Ovary (tissue), 9 donors: ENCODE data around the gene FOXK2. TPM values are rescaled to one million over a fixed set of nuclear protein-coding genes. Genes with fewer than 3 reads are reported as not detected.
"Not testable (repeated sequence)": the region's sequence is repeated elsewhere in the genome, so short reads cannot be mapped to it uniquely, and the experiment has no call there.

Experiments used
- DNase-seq, 5 donors: peaks; one replicate each; pipeline ENCODE4 v3.0.0-alpha.2; 2019 to 2020
- H3K27ac ChIP-seq, 2 donors: fragments of 200-600 bp; one replicate each; pipeline versions ENCODE4 v1.5.1 to v1.8.0; 2019 to 2022
- H3K27me3 ChIP-seq: fragments of 200-600 bp; one replicate; pipeline ENCODE4 v1.8.0; 2022
- H3K36me3 ChIP-seq: fragments of 200-600 bp; sonication (generic); one replicate; pipeline ENCODE4 v1.5.1; 2019
- H3K4me1 ChIP-seq: one replicate; pipeline ENCODE4 v1.8.1; 2013; ENCODE audit warnings: mild to moderate bottlenecking, moderate library complexity; ENCODE audit not compliant: insufficient read depth
- H3K4me3 ChIP-seq: fragments of 200-600 bp; sonication (generic); one replicate; pipeline ENCODE4 v1.5.1; 2017
- H3K9me3 ChIP-seq, 2 donors: fragments of 200-600 bp in 1 of 2; sonication (generic) in 1 of 2; one replicate each; pipeline versions ENCODE4 v1.5.1 to v1.8.1; 2013 to 2019; ENCODE audit warnings: mild to moderate bottlenecking in 1 of 2, moderate library complexity in 1 of 2
- CTCF ChIP-seq, 3 donors: fragments of 450-650 bp in 2 of 3; fragments of 200-600 bp in 1 of 3; IDR thresholded peaks; one replicate each; pipeline versions ENCODE4 v1.5.1 to v1.8.0; 2016 to 2022; ENCODE audit warnings: antibody characterized with exemption in 3 of 3, mild to moderate bottlenecking in 1 of 3
- EP300 ChIP-seq: sonication (generic); formaldehyde crosslinking; IDR thresholded peaks from one replicate; pipeline ENCODE4 v1.6.1; 2017; ENCODE audit warnings: antibody characterized with exemption
- POLR2A ChIP-seq: fragments of 450-650 bp; IDR thresholded peaks from one replicate; pipeline ENCODE4 v1.6.1; 2017; ENCODE audit warnings: antibody characterized with exemption, mild to moderate bottlenecking, moderate library complexity
- WGBS, 3 donors: extraction: QIAGEN DNeasy Blood & Tissue Kit in 1 of 3; methylation state at CpG; one replicate each; pipeline versions ENCODE4 v1.1.5 to v1.1.7; 2013 to 2017; 5-methylcytosine and 5-hydroxymethylcytosine counted together
- intact Hi-C, 4 donors: fragments of 100-400 bp; cut with DNase I; formaldehyde crosslinking; loops; one replicate each; pipeline versions ENCODE4 v1.11.0 to v1.15.1; 2022 to 2023
- polyA plus RNA-seq, 2 donors: library from polyadenylated mRNA; stranded (reverse); fragments of 200-250 nt in 1 of 2; fragments of 350-450 nt in 1 of 2; fragmentation: Illumina TruSeq in 1 of 2; extraction: RNeasy Lipid Tissue Mini Kit (QIAGEN cat#74804) in 1 of 2; gene quantifications; one replicate each; pipeline ENCODE4 v1.2.3, GENCODE V29; 2013 to 2014
- total RNA-seq, 7 donors: library from RNA; depleted of rRNA in 2 of 7; stranded (reverse); fragments of >200 nt in 2 of 7; fragmentation: NEBNext Ultra II Directional in 3 of 7; extraction: Animal tissue kit (Norgen Biotek cat#: 25700) in 3 of 7; gene quantifications; one replicate each; pipeline versions ENCODE4 v1.1.0 to v1.2.4, GENCODE V29; 2016 to 2023
- donor health status: DM: no; HTN: no; CAD: no; lungs with moderate emphysema.
- donor health status: DM: no; HTN: no; CAD: no.
- donor health status: Bipolar disorder and iron deficiency.
- donor health status: DM: yes; HTN: yes; CAD: no.
- donor health status: DM: no; HTN: no; CAD: no.
- donor health status: DM: yes; HTN: yes; CAD: no.

Gene FOXK2
- total and polyA plus RNA-seq, 9 donors: 19.1 to 67.6 (median 43.0) TPM

DNA sequence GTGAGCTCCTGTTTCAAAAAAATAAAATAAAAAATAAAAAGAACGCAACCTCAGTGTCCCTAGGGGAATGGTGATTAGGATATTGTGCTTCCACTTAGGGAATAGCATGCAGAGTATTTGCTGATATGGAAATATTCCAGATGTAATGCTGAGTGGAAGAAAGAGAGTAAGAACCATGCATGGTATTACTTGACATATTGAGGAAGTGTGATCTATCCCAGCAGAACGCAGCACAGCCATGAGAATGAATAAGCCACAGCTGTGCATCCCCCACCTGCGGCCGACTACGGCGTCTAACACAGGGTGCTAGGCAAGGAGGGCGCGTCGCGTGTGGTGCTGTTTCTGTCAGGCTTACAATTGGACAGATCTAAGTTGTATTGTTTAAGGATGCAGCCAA lies 49.5 kb downstream of the FOXK2 start:
- Histone ChIP-seq H3K27me3 (no peaks in the 10 kb centered on the region), H3K9me3 (no peaks in the 10 kb centered on the region), H3K4me1 (peaks cover 9% of the 10 kb centered on the region), H3K36me3 (no peaks in the 10 kb centered on the region), H3K27ac (no peak overlapping the region), H3K4me3 (no peak overlapping the region)
- intact Hi-C loops: no loop called here
- no peak for DNase-seq
- WGBS, 3 donors: 31 to 36% (median 32%) methylated on average over 10 of the region's 10 CpGs
- TF ChIP-seq CTCF (IDR thresholded peaks at IDR 0.05) (no peak), EP300 (no peak), POLR2A (no peak)

DNA sequence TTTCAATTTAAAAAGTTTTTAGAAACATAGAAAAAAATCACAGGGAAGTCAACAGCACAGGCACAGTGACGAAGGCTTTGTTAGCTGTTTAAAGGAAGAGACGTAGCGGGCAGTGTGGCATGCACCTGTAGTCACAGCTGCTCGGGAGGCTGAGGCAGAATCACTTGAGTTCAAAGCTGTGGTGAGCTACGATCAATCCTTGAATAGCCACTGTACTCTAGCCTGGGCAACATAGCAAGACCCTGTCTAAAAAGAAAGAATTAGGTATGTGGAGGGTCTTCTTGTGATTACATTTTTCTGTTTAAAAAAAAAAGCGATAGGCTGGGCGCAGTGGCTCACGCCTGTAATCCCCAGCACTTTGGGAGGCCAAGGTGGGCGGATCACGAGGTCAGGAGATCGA lies 50.1 kb downstream of the FOXK2 start:
- H3K27ac ChIP-seq: no peak overlapping the region
- no peaks in the 10 kb centered on the region for H3K9me3 ChIP-seq
- intact Hi-C loops: no loop called here
- no peaks in the 10 kb centered on the region for H3K27me3 ChIP-seq
- H3K4me1 ChIP-seq: peaks cover 9% of the 10 kb centered on the region
- DNase-seq: no peak
- no peak overlapping the region for H3K4me3 ChIP-seq
- H3K36me3 ChIP-seq: no peaks in the 10 kb centered on the region
- 77 to 95% (median 88%) methylated on average over 11 of the region's 11 CpGs for WGBS, 3 donors
- no peak for TF ChIP-seq POLR2A
- TF ChIP-seq EP300: no peak
- TF ChIP-seq CTCF (IDR thresholded peaks at IDR 0.05): no peak

DNA sequence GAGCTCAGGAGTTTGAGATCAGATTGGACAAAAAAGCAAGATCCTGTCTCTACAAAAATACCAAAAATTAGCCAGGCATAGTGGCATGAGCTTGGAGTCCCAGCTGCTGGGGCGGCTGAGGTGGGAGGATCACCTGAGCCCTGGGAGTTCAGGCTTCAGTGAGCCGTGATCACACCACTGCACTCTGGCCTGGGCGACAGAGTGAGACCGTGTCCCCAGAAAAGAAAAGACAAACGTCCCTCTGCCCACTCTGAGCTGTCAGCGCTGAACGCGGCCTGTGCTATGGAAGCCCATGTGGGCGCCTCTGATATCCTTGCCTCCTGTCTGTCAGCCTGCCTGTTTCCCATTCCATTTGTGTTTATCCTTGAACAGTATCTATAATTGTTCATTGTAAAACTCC lies 50.7 kb downstream of the FOXK2 start:
- intact Hi-C loops: no loop called here
- Histone ChIP-seq H3K9me3 (no peaks in the 10 kb centered on the region), H3K4me1 (peaks cover 9% of the 10 kb centered on the region)

GRCh38 chr17:82571855-82572254 lies 52.3 kb downstream of the FOXK2 start:
- peaks cover 6% of the 10 kb centered on the region for H3K4me1 ChIP-seq
- 86 to 91% (median 90%) methylated on average over 6 of the region's 6 CpGs for WGBS, 3 donors
- H3K27me3 ChIP-seq: no peaks in the 10 kb centered on the region
- no peak for TF ChIP-seq CTCF (IDR thresholded peaks at IDR 0.05)
- no peak for TF ChIP-seq EP300
- no peak for TF ChIP-seq POLR2A
- H3K4me3 ChIP-seq: no peak overlapping the region
- DNase-seq: no peak
- H3K9me3 ChIP-seq: no peaks in the 10 kb centered on the region
- intact Hi-C loops: no loop called here
- H3K36me3 ChIP-seq: no peaks in the 10 kb centered on the region
- no peak overlapping the region for H3K27ac ChIP-seq

More for the DNA sequence above, 50.7 kb downstream of the FOXK2 start:
- H3K27ac ChIP-seq: no peak overlapping the region
- H3K4me3 ChIP-seq: no peak overlapping the region
- H3K27me3 ChIP-seq: no peaks in the 10 kb centered on the region
- DNase-seq: no peak
- TF ChIP-seq CTCF (IDR thresholded peaks at IDR 0.05) (no peak), EP300 (no peak), POLR2A (no peak)
- no peaks in the 10 kb centered on the region for H3K36me3 ChIP-seq
- 86 to 97% (median 96%) methylated on average over 9 of the region's 9 CpGs for WGBS, 3 donors

DNA sequence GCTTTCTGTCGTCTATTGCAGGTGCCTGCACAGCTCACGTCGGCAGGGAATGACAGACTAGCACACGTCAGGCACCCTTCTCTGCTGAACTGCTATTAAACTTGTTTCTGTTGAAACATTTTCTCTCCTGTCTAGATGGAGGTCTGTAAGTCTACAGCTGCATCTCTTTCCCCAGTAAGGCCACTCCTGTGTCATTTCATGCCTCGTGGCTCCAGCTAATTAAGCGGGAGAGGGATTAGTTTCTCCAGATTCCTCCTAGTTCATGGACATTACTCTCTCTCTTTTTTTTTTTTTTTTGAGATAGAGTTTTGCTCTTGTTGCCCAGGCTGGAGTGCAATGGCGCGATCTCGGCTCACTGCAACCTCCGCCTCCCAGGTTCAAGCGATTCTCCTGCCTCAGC lies 54.5 kb downstream of the FOXK2 start:
- H3K36me3 ChIP-seq: no peaks in the 10 kb centered on the region
- no peak overlapping the region for H3K27ac ChIP-seq
- no peak overlapping the region for H3K4me3 ChIP-seq
- no peaks in the 10 kb centered on the region for H3K9me3 ChIP-seq
- WGBS, 3 donors: 81 to 95% (median 92%) methylated on average over 10 to 11 of the region's 11 CpGs
- TF ChIP-seq CTCF (IDR thresholded peaks at IDR 0.05): no peak
- TF ChIP-seq EP300: no peak
- no peak for TF ChIP-seq POLR2A
- peaks cover 3% of the 10 kb centered on the region for H3K4me1 ChIP-seq
- no peak for DNase-seq
- intact Hi-C loops: no loop called here
- H3K27me3 ChIP-seq: no peaks in the 10 kb centered on the region

- H3K36me3 ChIP-seq, H3K4me1 ChIP-seq, H3K9me3 ChIP-seq, H3K4me3 ChIP-seq, H3K27me3 ChIP-seq, H3K27ac ChIP-seq, DNase-seq, intact Hi-C loops: not testable (repeated sequence)
- WGBS, 3 donors: 93 to 96% (median 95%) methylated on average over 38 to 46 of the region's 52 CpGs
Observed at GRCh38 chr17:82575581-82576221, 56.2 kb downstream of the FOXK2 start.
